T-cell (primary cell): Measurements from ENCODE around the gene ABI3. TPM values are rescaled to one million over a fixed set of nuclear protein-coding genes. Genes with fewer than 3 reads are reported as not detected.

Experiments
- ATAC-seq, 4 experiments: fragments of 200-7000 bp in 3 of 4; fragments of 150-1000 bp in 1 of 4; cut with Tn5 transposase; replicated peaks in 1 of 4; 1 replicate in 3 of 4; 2 replicates in 1 of 4; pipeline ENCODE4 v1.10.0; 2021; ENCODE audit warnings: moderate library complexity in 3 of 4, mild to moderate bottlenecking in 2 of 4, moderate number of reproducible peaks in 1 of 4
- CTCF ChIA-PET, 2 donors: fragments of 300-600 bp; sonication (Branson Sonifier 250); formaldehyde crosslinking; loops; one replicate each; lab custom pipeline; 2022; ENCODE audit warnings: antibody characterized with exemption in 2 of 2; lab: Charles Lee
- POLR2A ChIA-PET, 2 donors: fragments of 300-600 bp; sonication (Branson Sonifier 250); formaldehyde crosslinking; loops; one replicate each; lab custom pipeline; 2022; ENCODE audit warnings: antibody characterized with exemption in 2 of 2; lab: Charles Lee
- DNase-seq, 35 experiments: peaks; one replicate each; pipeline versions ENCODE4 v3.0.0 to v3.0.0-alpha.2; 2013 to 2023
- H3K27ac ChIP-seq: one replicate; pipeline ENCODE4 v1.5.1; 2013; ENCODE audit warnings: low read length
- H3K27me3 ChIP-seq, 2 experiments: replicated peaks in 1 of 2; 1 replicate in 1 of 2; 2 replicates in 1 of 2; pipeline versions ENCODE4 v1.6.1 to v1.7.0; 2013; ENCODE audit warnings: low read length in 1 of 2, mixed read lengths in 1 of 2; ENCODE audit not compliant: control insufficient read depth in 2 of 2, insufficient read depth in 2 of 2; ENCODE audit errors: extremely low read depth in 1 of 2
- H3K36me3 ChIP-seq, 2 donors: 1 replicate in 1 of 2; 2 replicates in 1 of 2; pipeline versions ENCODE4 v1.6.1 to v1.7.0; 2013; ENCODE audit warnings: low read length in 1 of 2; ENCODE audit not compliant: control insufficient read depth in 2 of 2, insufficient read depth in 1 of 2; ENCODE audit errors: extremely low read depth in 1 of 2
- H3K4me1 ChIP-seq, 2 experiments: 1 replicate in 1 of 2; 2 replicates in 1 of 2; pipeline versions ENCODE4 v1.6.1 to v1.7.0; 2013; ENCODE audit warnings: low read length in 2 of 2, mixed read lengths in 1 of 2; ENCODE audit not compliant: insufficient read depth in 2 of 2, control insufficient read depth in 1 of 2; ENCODE audit errors: extremely low read depth in 1 of 2
- H3K4me3 ChIP-seq, 2 donors: 1 replicate in 1 of 2; 2 replicates in 1 of 2; pipeline versions ENCODE4 v1.5.1 to v1.7.0; 2013; ENCODE audit warnings: mild to moderate bottlenecking in 2 of 2, low read length in 1 of 2, moderate library complexity in 1 of 2; ENCODE audit not compliant: control insufficient read depth in 1 of 2; ENCODE audit errors: extremely low read depth in 1 of 2
- H3K9me3 ChIP-seq: 2 replicates; pipeline ENCODE4 v1.7.0; 2013
- H3K27ac Mint-ChIP-seq, 2 donors: one replicate each; pipeline ENCODE4 v1.8.0; 2020 to 2021; ENCODE audit warnings: mild to moderate bottlenecking in 2 of 2, mixed read lengths in 2 of 2
- H3K27me3 Mint-ChIP-seq, 2 donors: one replicate each; pipeline ENCODE4 v1.8.0; 2021 to 2022; ENCODE audit warnings: mixed read lengths in 2 of 2
- H3K36me3 Mint-ChIP-seq: one replicate; pipeline ENCODE4 v1.8.0; 2021; ENCODE audit warnings: mixed read lengths
- H3K4me1 Mint-ChIP-seq, 3 donors: one replicate each; pipeline ENCODE4 v1.8.0; 2020 to 2022; ENCODE audit warnings: mixed read lengths in 3 of 3, mild to moderate bottlenecking in 1 of 3
- H3K4me3 Mint-ChIP-seq, 3 donors: one replicate each; pipeline ENCODE4 v1.8.0; 2020 to 2022; ENCODE audit warnings: mild to moderate bottlenecking in 3 of 3, mixed read lengths in 3 of 3, moderate library complexity in 3 of 3
- H3K9me3 Mint-ChIP-seq, 3 donors: one replicate each; pipeline ENCODE4 v1.8.0; 2020 to 2022; ENCODE audit warnings: mixed read lengths in 3 of 3
- WGBS: methylation state at CpG from one replicate; pipeline ENCODE4 v1.1.5; 2013; ENCODE audit warnings: missing lambda C conversion rate; ENCODE audit not compliant: insufficient coverage; 5-methylcytosine and 5-hydroxymethylcytosine counted together
- total RNA-seq, 35 experiments: library from RNA in 6 of 35; stranded (reverse) in 6 of 35; fragments of 120-200 nt in 1 of 35; gene quantifications; one replicate each; pipeline versions ENCODE4 v1.2.1 to v1.2.4 and lab custom pipeline; 2013 to 2026

The ABI3 gene
- total RNA-seq, 5 donors from 2014 or later (not counting 1 experiment from before 2014, with no cell fraction given): 10.4 to 21.7 (median 18.3) TPM

- H3K4me1 Mint-ChIP-seq: peaks cover 60 to 70% (median 68%) of the 10 kb centered on the region in 3 donors
- H3K4me3 Mint-ChIP-seq: peak overlapping the region; percentile 26 to 88 (median 64)
These were observed 8.7 kb downstream of the ABI3 start for GRCh38 chr17:49218941-49219913.

GRCh38 chr17:49219987-49220386 is 9.5 kb downstream of the ABI3 start:
- Mint-ChIP-seq H3K4me3 (peak overlapping the region in 1 of 3 donors; percentile 88), H3K27ac (peak overlapping the region; percentile 49 to 75), H3K9me3 (no peaks in the 10 kb centered on the region), H3K36me3 (peaks cover 22% of the 10 kb centered on the region), H3K27me3 (peaks cover 0 to 5% of the 10 kb centered on the region in 2 donors), H3K4me1 (peaks cover 59 to 71% (median 65%) of the 10 kb centered on the region in 3 donors)
- no peak for DNase-seq
- Histone ChIP-seq H3K4me3 (no peak overlapping the region), H3K36me3 (peaks cover 0 to 37% of the 10 kb centered on the region in 2 donors), H3K9me3 (no peaks in the 10 kb centered on the region), H3K4me1 (peaks cover 36 to 94% of the 10 kb centered on the region in 2 experiments), H3K27me3 (peaks cover 0 to 12% of the 10 kb centered on the region in 2 experiments), H3K27ac (peak overlapping the region; percentile 81)
- WGBS: 79% methylated on average over 5 of the region's 15 CpGs
- ATAC-seq: no peak
- ChIA-PET POLR2A (no interaction called here), CTCF (no interaction called here)

More at GRCh38 chr17:49218941-49219913, 8.7 kb downstream of the ABI3 start:
- peak in 32 of 35 experiments; percentile 26 to 80 (median 56) for DNase-seq
- ChIA-PET CTCF (interaction anchor here in 1 of 2 donors (0.6 to 1.2 kb wide), 3 partner anchors 10 to 38 kb away, joined by 3 to 8 read pairs (median 3); no protein-coding TSS in a partner anchor), POLR2A (interaction anchor here in 1 of 2 donors (0.7 to 0.8 kb wide), 2 partner anchors 10 to 27 kb away, joined by 4 to 5 read pairs; no protein-coding TSS in a partner anchor)
- H3K9me3 ChIP-seq: no peaks in the 10 kb centered on the region
- Mint-ChIP-seq H3K9me3 (no peaks in the 10 kb centered on the region), H3K27ac (peak overlapping the region; percentile 90 to 93), H3K36me3 (peaks cover 22% of the 10 kb centered on the region), H3K27me3 (peaks cover 0 to 2% of the 10 kb centered on the region in 2 donors)
- peak overlapping the region; percentile 81 for H3K27ac ChIP-seq
- peak in 3 of 4 experiments; percentile 21 to 70 (median 29) for ATAC-seq
- peaks cover 41 to 94% of the 10 kb centered on the region in 2 experiments for H3K4me1 ChIP-seq
- no peak overlapping the region for H3K4me3 ChIP-seq
- H3K27me3 ChIP-seq: peaks cover 0 to 8% of the 10 kb centered on the region in 2 experiments
- WGBS: 23% methylated on average over 25 of the region's 37 CpGs
- peaks cover 0 to 37% of the 10 kb centered on the region in 2 donors for H3K36me3 ChIP-seq

DNA sequence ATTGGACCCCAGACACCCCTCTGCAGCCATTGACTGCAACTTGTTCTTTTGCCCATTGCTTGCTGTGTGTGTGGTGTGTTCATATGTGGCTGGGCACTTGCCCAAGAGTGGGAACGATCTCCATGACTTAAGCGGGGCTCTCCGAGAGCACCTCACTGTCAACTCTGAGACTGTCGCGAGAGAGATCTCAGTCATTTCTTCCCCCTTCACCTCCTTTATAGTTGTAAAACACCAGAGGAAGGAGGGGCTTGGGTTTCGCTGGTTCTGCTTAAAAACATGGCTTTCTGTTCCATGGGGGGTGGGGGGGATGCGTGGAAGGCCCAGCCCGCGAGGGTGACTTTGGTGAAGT is 12.6 kb downstream of the ABI3 start:
- 4% methylated on average over 3 of the region's 9 CpGs for WGBS
- no peak overlapping the region for H3K27ac Mint-ChIP-seq

DNA sequence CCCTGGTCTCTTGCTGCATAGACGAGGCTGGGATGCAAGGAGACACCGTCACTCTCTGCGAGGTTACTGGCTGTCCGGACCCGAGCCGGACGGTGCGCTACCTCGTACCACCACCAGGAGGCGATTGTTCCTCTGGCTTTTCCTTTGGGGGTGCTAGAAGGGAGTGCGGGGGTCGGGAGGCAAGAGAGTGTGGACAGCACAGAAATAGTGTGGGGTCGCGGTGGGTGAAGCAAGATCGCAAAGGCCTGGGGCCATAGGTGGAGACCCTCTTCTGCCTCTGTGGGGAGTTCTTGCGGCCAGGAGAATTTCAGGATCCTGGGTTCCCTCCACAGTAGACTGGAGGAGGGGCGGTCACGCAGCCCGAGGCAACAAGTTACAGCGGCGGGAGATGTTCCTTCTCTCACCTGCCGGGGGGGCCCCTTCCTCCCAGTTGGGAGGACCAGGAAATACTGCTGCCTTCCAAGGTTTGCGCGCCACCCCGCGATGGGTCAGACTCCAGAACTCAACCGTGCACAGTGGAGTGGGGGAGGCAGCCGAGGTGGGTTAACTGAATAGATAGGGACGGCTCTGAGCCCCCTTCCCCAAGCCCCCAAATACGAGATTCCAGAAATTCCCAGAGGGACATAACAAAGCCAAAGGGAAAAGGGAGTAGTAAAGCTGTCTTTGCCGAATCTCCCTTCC is 13.2 kb downstream of the ABI3 start:
- H3K27ac Mint-ChIP-seq: no peak overlapping the region
- H3K36me3 ChIP-seq: peaks cover 0 to 25% of the 10 kb centered on the region in 2 donors
- ATAC-seq: peak; percentile 20 to 36 (median 28)
- CTCF ChIA-PET: interaction anchor here (0.6 to 1.2 kb wide), 7 partner anchors 8 to 177 kb away, joined by 3 to 10 read pairs (median 4); no protein-coding TSS in a partner anchor
- peaks cover 0 to 10% of the 10 kb centered on the region in 2 donors for H3K27me3 Mint-ChIP-seq
- H3K4me1 Mint-ChIP-seq: peaks cover 34 to 53% (median 40%) of the 10 kb centered on the region in 3 donors
- H3K4me3 Mint-ChIP-seq: peak overlapping the region; percentile 62 to 82 (median 76)
- peaks cover 16% of the 10 kb centered on the region for H3K36me3 Mint-ChIP-seq
- H3K9me3 ChIP-seq: no peaks in the 10 kb centered on the region
- H3K27ac ChIP-seq: no peak overlapping the region
- H3K9me3 Mint-ChIP-seq: no peaks in the 10 kb centered on the region
- POLR2A ChIA-PET: no interaction called here
- peak in 30 of 35 experiments; percentile 17 to 75 (median 52) for DNase-seq
- H3K4me3 ChIP-seq: peak overlapping the region; percentile 44 to 70
- H3K4me1 ChIP-seq: peaks cover 15 to 73% of the 10 kb centered on the region in 2 experiments
- H3K27me3 ChIP-seq: peaks cover 0 to 18% of the 10 kb centered on the region in 2 experiments
- WGBS: 8% methylated on average over 16 of the region's 31 CpGs

More for the DNA sequence above, 12.6 kb downstream of the ABI3 start:
- ChIA-PET CTCF (interaction anchor here in 1 of 2 donors (0.5 to 1.3 kb wide), 2 partner anchors 20 to 43 kb away, joined by 5 read pairs; no protein-coding TSS in a partner anchor), POLR2A (no interaction called here)
- H3K9me3 ChIP-seq: no peaks in the 10 kb centered on the region
- DNase-seq (no peak), ATAC-seq (no peak)
- Mint-ChIP-seq H3K36me3 (peaks cover 19% of the 10 kb centered on the region), H3K4me3 (peak overlapping the region; percentile 62 to 82 (median 76)), H3K9me3 (no peaks in the 10 kb centered on the region), H3K4me1 (peaks cover 39 to 58% (median 44%) of the 10 kb centered on the region in 3 donors), H3K27me3 (peaks cover 0 to 10% of the 10 kb centered on the region in 2 donors)
- H3K27me3 ChIP-seq: peaks cover 0 to 18% of the 10 kb centered on the region in 2 experiments
- no peak overlapping the region for H3K27ac ChIP-seq
- peaks cover 0 to 25% of the 10 kb centered on the region in 2 donors for H3K36me3 ChIP-seq
- H3K4me1 ChIP-seq: peaks cover 16 to 78% of the 10 kb centered on the region in 2 experiments
- no peak overlapping the region for H3K4me3 ChIP-seq

DNA sequence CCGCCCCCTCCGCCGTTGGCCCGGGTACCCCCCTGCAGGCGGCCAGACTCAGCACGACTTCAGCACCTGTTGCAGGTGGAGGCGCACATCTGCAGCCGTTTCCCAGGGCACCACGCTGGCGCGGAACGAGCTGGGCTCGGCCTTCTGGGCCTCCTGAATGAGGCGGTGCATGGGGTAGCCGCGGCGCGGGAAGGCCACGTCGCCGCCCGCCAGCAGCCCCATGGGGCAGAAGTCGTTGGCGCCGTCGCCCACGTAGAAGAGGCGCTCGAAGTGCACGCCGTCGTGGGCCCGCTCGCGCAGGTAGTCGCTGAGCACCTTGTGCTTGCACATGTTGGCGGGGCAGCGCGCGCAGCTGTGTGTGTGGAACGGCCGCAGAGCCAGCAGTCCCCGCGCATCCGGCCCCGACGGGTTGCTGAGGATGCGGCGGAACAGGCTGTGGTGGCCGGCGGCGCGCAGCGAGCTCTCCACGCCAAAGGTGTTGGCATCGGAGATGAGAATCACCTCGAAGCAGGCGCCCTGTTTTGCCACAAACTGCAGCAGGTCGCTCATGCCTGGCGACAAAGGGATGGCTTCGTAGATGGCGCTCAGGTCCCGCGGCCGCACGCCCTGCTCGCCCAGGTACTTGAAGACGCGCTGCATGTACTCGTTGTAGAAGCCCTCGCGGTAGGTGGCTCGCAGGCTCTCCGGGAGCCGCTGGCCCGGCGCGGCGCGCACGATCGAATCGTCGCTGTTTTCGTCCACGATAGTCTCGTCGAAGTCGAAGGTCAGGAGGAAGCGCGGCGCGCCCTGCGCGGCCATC is 13.9 kb downstream of the ABI3 start:
- peaks cover 0 to 23% of the 10 kb centered on the region in 2 experiments for H3K27me3 ChIP-seq
- H3K27me3 Mint-ChIP-seq: peaks cover 0 to 10% of the 10 kb centered on the region in 2 donors
- ChIA-PET POLR2A (no interaction called here), CTCF (interaction anchor here (0.6 to 1.2 kb wide), 9 partner anchors 8 to 1991 kb away, joined by 3 to 10 read pairs (median 4); no protein-coding TSS in a partner anchor)
- peak overlapping the region; percentile 44 to 70 for H3K4me3 ChIP-seq
- peaks cover 11 to 66% of the 10 kb centered on the region in 2 experiments for H3K4me1 ChIP-seq
- peaks cover 27 to 46% (median 33%) of the 10 kb centered on the region in 3 donors for H3K4me1 Mint-ChIP-seq
- peaks cover 0 to 25% of the 10 kb centered on the region in 2 donors for H3K36me3 ChIP-seq
- WGBS: under 1% methylated on average over 94 of the region's 95 CpGs
- peak overlapping the region; percentile 62 to 82 (median 76) for H3K4me3 Mint-ChIP-seq
- H3K9me3 Mint-ChIP-seq: no peaks in the 10 kb centered on the region
- no peaks in the 10 kb centered on the region for H3K9me3 ChIP-seq
- H3K36me3 Mint-ChIP-seq: peaks cover 13% of the 10 kb centered on the region
- DNase-seq (peak in 34 of 35 experiments; percentile 21 to 71 (median 48)), ATAC-seq (peak; percentile 56 to 69 (median 64))
- H3K27ac Mint-ChIP-seq: peak overlapping the region in 1 of 2 donors; percentile 23
- H3K27ac ChIP-seq: no peak overlapping the region
